Liver (tissue), 2 donors: Measurements from ENCODE around the gene RAB6D.
"Not testable (repeated sequence)": the region's sequence is repeated elsewhere in the genome, so short reads cannot be mapped to it uniquely, and the experiment has no call there.

Source experiments
- TAF1 ChIP-seq: conservative IDR thresholded peaks from 2 replicates; pipeline ENCODE4 v1.6.1; 2016; ENCODE audit warnings: antibody characterized with exemption, mild to moderate bottlenecking
- YY1 ChIP-seq: IDR thresholded peaks from 2 replicates; pipeline ENCODE4 v1.6.1; 2016; ENCODE audit warnings: antibody characterized with exemption, mild to moderate bottlenecking
- donor health status: healthy.

- TF ChIP-seq TAF1, YY1: not testable (repeated sequence)
Measured at GRCh38 chr2:131391471-131391870, 27.5 kb upstream of the RAB6D start.
